CD4-positive, alpha-beta memory T cell (primary cell): ENCODE data around the gene LTBP2. TPM values are rescaled to one million over a fixed set of nuclear protein-coding genes. Genes with fewer than 3 reads are reported as not detected.

Source experiments
- CTCF ChIA-PET: fragments of 350-600 bp; sonication (Branson Sonifier 250); formaldehyde crosslinking; loops from one replicate; lab custom pipeline; 2021; ENCODE audit warnings: inconsistent platforms; ENCODE audit not compliant: partially characterized antibody; lab: Charles Lee
- POLR2A ChIA-PET: fragments of 350-600 bp; sonication (Branson Sonifier 250); formaldehyde crosslinking; loops from one replicate; lab custom pipeline; 2021; ENCODE audit not compliant: partially characterized antibody; lab: Charles Lee
- DNase-seq, 5 donors: peaks; one replicate each; pipeline versions ENCODE4 v3.0.0 to v3.0.0-alpha.2; 2020 to 2022; ENCODE audit warnings: mixed read lengths in 1 of 5
- H3K27ac ChIP-seq: one replicate; pipeline ENCODE4 v1.7.0; 2013; ENCODE audit warnings: low read depth, low read length
- H3K27me3 ChIP-seq: 2 replicates; pipeline ENCODE4 v1.7.0; 2013; ENCODE audit warnings: mild to moderate bottlenecking, low read length, moderate library complexity; ENCODE audit not compliant: insufficient read depth
- H3K36me3 ChIP-seq: 2 replicates; pipeline ENCODE4 v1.7.0; 2013; ENCODE audit warnings: mild to moderate bottlenecking, low read length, moderate library complexity; ENCODE audit not compliant: insufficient read depth
- H3K4me1 ChIP-seq: 2 replicates; pipeline ENCODE4 v1.7.0; 2013; ENCODE audit warnings: mild to moderate bottlenecking, low read length, moderate library complexity; ENCODE audit not compliant: insufficient read depth
- H3K4me3 ChIP-seq, 2 donors: one replicate each; pipeline ENCODE4 v1.7.0; 2013; ENCODE audit warnings: low read length in 2 of 2, mild to moderate bottlenecking in 1 of 2
- H3K9me3 ChIP-seq, 2 donors: one replicate each; pipeline ENCODE4 v1.7.0; 2013; ENCODE audit warnings: low read length in 2 of 2, control low read depth in 1 of 2; ENCODE audit not compliant: control insufficient read depth in 1 of 2
- H3K27ac Mint-ChIP-seq, 7 donors: one replicate each; pipeline ENCODE4 v1.8.0; 2020 to 2021; ENCODE audit warnings: mixed read lengths in 7 of 7, mild to moderate bottlenecking in 6 of 7, inconsistent platforms in 3 of 7, moderate library complexity in 3 of 7
- H3K27me3 Mint-ChIP-seq, 2 donors: one replicate each; pipeline ENCODE4 v1.8.0; 2020 to 2021; ENCODE audit warnings: mixed read lengths in 2 of 2
- H3K36me3 Mint-ChIP-seq, 2 donors: one replicate each; pipeline ENCODE4 v1.8.0; 2020 to 2021; ENCODE audit warnings: mixed read lengths in 2 of 2, inconsistent platforms in 1 of 2, mild to moderate bottlenecking in 1 of 2
- H3K4me1 Mint-ChIP-seq, 4 donors: one replicate each; pipeline ENCODE4 v1.8.0; 2020 to 2021; ENCODE audit warnings: mixed read lengths in 4 of 4, mild to moderate bottlenecking in 1 of 4
- H3K4me3 Mint-ChIP-seq, 8 donors: one replicate each; pipeline ENCODE4 v1.8.0; 2020 to 2021; ENCODE audit warnings: mixed read lengths in 8 of 8, mild to moderate bottlenecking in 7 of 8, moderate library complexity in 6 of 8, inconsistent platforms in 3 of 8
- H3K9me3 Mint-ChIP-seq, 8 donors: one replicate each; pipeline ENCODE4 v1.8.0; 2020 to 2021; ENCODE audit warnings: mixed read lengths in 8 of 8, mild to moderate bottlenecking in 5 of 8, inconsistent platforms in 3 of 8, moderate library complexity in 1 of 8
- intact Hi-C: fragments of 100-400 bp; cut with micrococcal nuclease; formaldehyde crosslinking; loops from one replicate; pipeline ENCODE4 v1.15.1; 2023
- polyA plus RNA-seq, 2 donors: library from polyadenylated mRNA; unstranded; fragments of 300-500 nt; fragmentation: Illumina TruSeq; gene quantifications; one replicate each; pipeline ENCODE4 v1.2.3, GENCODE V29; 2021
- total RNA-seq, 2 experiments: library from RNA; stranded (reverse); gene quantifications; one replicate each; pipeline ENCODE4 v1.2.3, GENCODE V29; 2021

The LTBP2 gene
- total and polyA plus RNA-seq, 4 experiments from 2014 or later: 0.11 to 0.44 (median 0.36) TPM

- peaks cover 0 to 2% (median 0%) of the 10 kb centered on the region in 4 donors for H3K4me1 Mint-ChIP-seq
- ChIA-PET POLR2A (no interaction called here), CTCF (no interaction called here)
- intact Hi-C loops: no loop called here
- H3K4me3 Mint-ChIP-seq: no peak overlapping the region
- no peak overlapping the region for H3K4me3 ChIP-seq
- no peaks in the 10 kb centered on the region for H3K27me3 ChIP-seq
- peaks cover 0 to 2% (median 0%) of the 10 kb centered on the region in 8 donors for H3K9me3 Mint-ChIP-seq
- H3K27ac Mint-ChIP-seq: no peak overlapping the region
- H3K36me3 ChIP-seq: no peaks in the 10 kb centered on the region
- no peaks in the 10 kb centered on the region for H3K4me1 ChIP-seq
- H3K27ac ChIP-seq: no peak overlapping the region
- H3K9me3 ChIP-seq: no peaks in the 10 kb centered on the region
- no peak for DNase-seq
- H3K27me3 Mint-ChIP-seq: no peaks in the 10 kb centered on the region
- H3K36me3 Mint-ChIP-seq: no peaks in the 10 kb centered on the region
Measured at GRCh38 chr14:74551431-74552371, 60.3 kb downstream of the LTBP2 start.

GRCh38 chr14:74551001-74551400 is 61.0 kb downstream of the LTBP2 start:
- Histone ChIP-seq H3K9me3 (no peaks in the 10 kb centered on the region), H3K27me3 (no peaks in the 10 kb centered on the region), H3K4me3 (no peak overlapping the region), H3K4me1 (no peaks in the 10 kb centered on the region), H3K27ac (no peak overlapping the region), H3K36me3 (no peaks in the 10 kb centered on the region)
- peaks cover 0 to 2% of the 10 kb centered on the region in 2 donors for H3K27me3 Mint-ChIP-seq
- H3K36me3 Mint-ChIP-seq: no peaks in the 10 kb centered on the region
- DNase-seq: no peak
- no peak overlapping the region for H3K27ac Mint-ChIP-seq
- ChIA-PET POLR2A (no interaction called here), CTCF (no interaction called here)
- H3K4me3 Mint-ChIP-seq: no peak overlapping the region
- peaks cover 0 to 2% (median 0%) of the 10 kb centered on the region in 4 donors for H3K4me1 Mint-ChIP-seq
- intact Hi-C loops: no loop called here
- H3K9me3 Mint-ChIP-seq: peaks cover 0 to 2% (median 0%) of the 10 kb centered on the region in 8 donors

GRCh38 chr14:74550071-74550470 is 62.0 kb downstream of the LTBP2 start:
- CTCF ChIA-PET: no interaction called here
- no peak for DNase-seq

GRCh38 chr14:74549588-74549987 is 62.4 kb downstream of the LTBP2 start:
- no peaks in the 10 kb centered on the region for H3K4me1 ChIP-seq
- H3K27me3 Mint-ChIP-seq: peaks cover 0 to 2% of the 10 kb centered on the region in 2 donors
- no peaks in the 10 kb centered on the region for H3K36me3 Mint-ChIP-seq
- H3K9me3 ChIP-seq: no peaks in the 10 kb centered on the region
- ChIA-PET CTCF (no interaction called here), POLR2A (no interaction called here)
- H3K9me3 Mint-ChIP-seq: peaks cover 0 to 2% (median 0%) of the 10 kb centered on the region in 8 donors
- intact Hi-C loops: no loop called here
- H3K4me3 Mint-ChIP-seq: no peak overlapping the region
- H3K4me3 ChIP-seq: no peak overlapping the region
- no peaks in the 10 kb centered on the region for H3K36me3 ChIP-seq
- DNase-seq: no peak
- no peaks in the 10 kb centered on the region for H3K27me3 ChIP-seq
- no peak overlapping the region for H3K27ac Mint-ChIP-seq
- H3K4me1 Mint-ChIP-seq: peaks cover 0 to 2% (median 0%) of the 10 kb centered on the region in 4 donors
- no peak overlapping the region for H3K27ac ChIP-seq

More at GRCh38 chr14:74550071-74550470, 62.0 kb downstream of the LTBP2 start:
- peaks cover 0 to 2% of the 10 kb centered on the region in 2 donors for H3K27me3 Mint-ChIP-seq
- no peaks in the 10 kb centered on the region for H3K36me3 Mint-ChIP-seq
- POLR2A ChIA-PET: no interaction called here
- no peak overlapping the region for H3K27ac ChIP-seq
- H3K36me3 ChIP-seq: no peaks in the 10 kb centered on the region
- no peak overlapping the region for H3K4me3 ChIP-seq
- no peak overlapping the region for H3K27ac Mint-ChIP-seq
- peaks cover 0 to 2% (median 0%) of the 10 kb centered on the region in 4 donors for H3K4me1 Mint-ChIP-seq
- no peaks in the 10 kb centered on the region for H3K4me1 ChIP-seq
- intact Hi-C loops: no loop called here
- H3K9me3 ChIP-seq: no peaks in the 10 kb centered on the region
- peaks cover 0 to 2% (median 0%) of the 10 kb centered on the region in 8 donors for H3K9me3 Mint-ChIP-seq
- H3K4me3 Mint-ChIP-seq: no peak overlapping the region
- no peaks in the 10 kb centered on the region for H3K27me3 ChIP-seq

GRCh38 chr14:74548881-74549280 is 63.2 kb downstream of the LTBP2 start:
- H3K27ac ChIP-seq: no peak overlapping the region
- Mint-ChIP-seq H3K27ac (no peak overlapping the region), H3K4me1 (peaks cover 0 to 2% (median 0%) of the 10 kb centered on the region in 4 donors), H3K36me3 (no peaks in the 10 kb centered on the region), H3K27me3 (peaks cover 0 to 2% of the 10 kb centered on the region in 2 donors), H3K4me3 (no peak overlapping the region), H3K9me3 (peaks cover 0 to 2% (median 0%) of the 10 kb centered on the region in 8 donors)
- no peaks in the 10 kb centered on the region for H3K36me3 ChIP-seq
- intact Hi-C loops: no loop called here
- CTCF ChIA-PET: no interaction called here
- no peak overlapping the region for H3K4me3 ChIP-seq
- POLR2A ChIA-PET: no interaction called here
- no peaks in the 10 kb centered on the region for H3K9me3 ChIP-seq
- no peaks in the 10 kb centered on the region for H3K4me1 ChIP-seq
- H3K27me3 ChIP-seq: no peaks in the 10 kb centered on the region
- no peak for DNase-seq

- Mint-ChIP-seq H3K36me3 (no peaks in the 10 kb centered on the region), H3K27me3 (peaks cover 0 to 2% of the 10 kb centered on the region in 2 donors), H3K9me3 (no peaks in the 10 kb centered on the region), H3K4me3 (no peak overlapping the region), H3K27ac (no peak overlapping the region), H3K4me1 (no peaks in the 10 kb centered on the region)
- Histone ChIP-seq H3K27me3 (no peaks in the 10 kb centered on the region), H3K9me3 (no peaks in the 10 kb centered on the region), H3K4me1 (no peaks in the 10 kb centered on the region), H3K27ac (no peak overlapping the region), H3K36me3 (no peaks in the 10 kb centered on the region), H3K4me3 (no peak overlapping the region)
- ChIA-PET CTCF (no interaction called here), POLR2A (no interaction called here)
- intact Hi-C loops: no loop called here
- DNase-seq: no peak
Measured at GRCh38 chr14:74547331-74547927, 64.6 kb downstream of the LTBP2 start.

- Mint-ChIP-seq H3K4me3 (no peak overlapping the region), H3K27ac (no peak overlapping the region), H3K36me3 (no peaks in the 10 kb centered on the region), H3K27me3 (peaks cover 0 to 2% of the 10 kb centered on the region in 2 donors), H3K4me1 (no peaks in the 10 kb centered on the region), H3K9me3 (no peaks in the 10 kb centered on the region)
- Histone ChIP-seq H3K9me3 (no peaks in the 10 kb centered on the region), H3K4me1 (no peaks in the 10 kb centered on the region), H3K27me3 (no peaks in the 10 kb centered on the region), H3K36me3 (no peaks in the 10 kb centered on the region), H3K27ac (no peak overlapping the region), H3K4me3 (no peak overlapping the region)
- ChIA-PET CTCF (no interaction called here), POLR2A (no interaction called here)
- intact Hi-C loops: no loop called here
- no peak for DNase-seq
Measured at GRCh38 chr14:74546416-74546815, 65.6 kb downstream of the LTBP2 start.
